ENCODE measurements around the gene TBXA2R.

- TF ChIP-seq CTCF (conservative IDR thresholded peaks at IDR 0.05; ENCODE audit: low read length) (no peak), EZH2phosphoT487 (IDR thresholded peaks at IDR 0.05; ENCODE audit: borderline replicate concordance) (no peak)
Observed at GRCh38 chr19:3631053-3631861, 24.6 kb upstream of the TBXA2R start.

All from Loucy (cell line).